Calu3 (cell line): ENCODE measurements around the gene ISLR. TPM values are rescaled to one million over a fixed set of nuclear protein-coding genes. Genes with fewer than 3 reads are reported as not detected.

ENCODE experiments used
- BruUV-seq: library from RNA; stranded (reverse); fragments of 400-500 nt; replicated peaks from 2 replicates; lab custom pipeline; 2021; lab: Mats Ljungman, UMichigan
- CTCF ChIA-PET: fragments of 300-600 bp; sonication (Branson Sonifier 250); formaldehyde crosslinking; loops from one replicate; lab custom pipeline; 2022; ENCODE audit warnings: antibody characterized with exemption; lab: Charles Lee
- DNase-seq: peaks from one replicate; pipeline ENCODE4 v3.0.0; 2022
- H3K27ac Mint-ChIP-seq: one replicate; pipeline ENCODE4 v1.8.0; 2022; ENCODE audit warnings: mixed read lengths; ENCODE audit not compliant: unreplicated experiment
- H3K27me3 Mint-ChIP-seq: one replicate; pipeline ENCODE4 v1.8.0; 2022; ENCODE audit warnings: mixed read lengths; ENCODE audit not compliant: unreplicated experiment
- H3K36me3 Mint-ChIP-seq: one replicate; pipeline ENCODE4 v1.8.0; 2022; ENCODE audit warnings: mild to moderate bottlenecking, moderate library complexity, mixed read lengths; ENCODE audit not compliant: insufficient read depth, unreplicated experiment
- H3K4me1 Mint-ChIP-seq: one replicate; pipeline ENCODE4 v1.8.0; 2022; ENCODE audit warnings: mild to moderate bottlenecking, low read depth, mixed read lengths; ENCODE audit not compliant: unreplicated experiment
- H3K4me3 Mint-ChIP-seq: one replicate; pipeline ENCODE4 v1.8.0; 2022; ENCODE audit warnings: mild to moderate bottlenecking, low read depth, moderate library complexity, mixed read lengths; ENCODE audit not compliant: unreplicated experiment
- H3K9me3 Mint-ChIP-seq: one replicate; pipeline ENCODE4 v1.8.0; 2022; ENCODE audit warnings: low read depth, mixed read lengths; ENCODE audit not compliant: unreplicated experiment
- CTCF ChIP-seq: fragments of 200-600 bp; IDR thresholded peaks from one replicate; pipeline ENCODE4 v1.8.0; 2022; ENCODE audit warnings: antibody characterized with exemption; ENCODE audit not compliant: unreplicated experiment
- intact Hi-C: fragments of 100-400 bp; cut with micrococcal nuclease; formaldehyde crosslinking; loops from one replicate; pipeline ENCODE4 v1.10.0; 2022; ENCODE audit not compliant: unreplicated experiment
- total RNA-seq: library from RNA; stranded (reverse); gene quantifications from 2 replicates; pipeline ENCODE4 v1.2.3, GENCODE V29; 2022

Gene ISLR
- total RNA-seq, 1 experiment from 2014 or later, result not detected

GRCh38 chr15:74132681-74133651 lies 40.5 kb upstream of the ISLR start:
- no peak for DNase-seq
- peaks cover 67% of the 10 kb centered on the region for H3K27me3 Mint-ChIP-seq
- TF ChIP-seq CTCF, result no peak
- no peak overlapping the region for H3K27ac Mint-ChIP-seq
- no peaks in the 10 kb centered on the region for H3K9me3 Mint-ChIP-seq
- no TSS peak for BruUV-seq
- CTCF ChIA-PET, result interaction anchor here (1.0 kb wide), 1 partner anchor 24 kb away, joined by 3 read pairs; no protein-coding TSS in a partner anchor
- no peaks in the 10 kb centered on the region for H3K4me1 Mint-ChIP-seq
- intact Hi-C loops, result no loop called here
- peaks cover 6% of the 10 kb centered on the region for H3K36me3 Mint-ChIP-seq
- no peak overlapping the region for H3K4me3 Mint-ChIP-seq

- Mint-ChIP-seq H3K9me3 (no peaks in the 10 kb centered on the region), H3K36me3 (peaks cover 6% of the 10 kb centered on the region), H3K4me3 (no peak overlapping the region), H3K27ac (no peak overlapping the region), H3K4me1 (no peaks in the 10 kb centered on the region), H3K27me3 (peaks cover 69% of the 10 kb centered on the region)
- no peak for DNase-seq
- intact Hi-C loops, result no loop called here
- no TSS peak for BruUV-seq
- CTCF ChIA-PET, result interaction anchor here (0.9 to 1.1 kb wide), 3 partner anchors 106 to 177 kb away, joined by 3 to 4 read pairs (median 3); no protein-coding TSS in a partner anchor
- no peak for TF ChIP-seq CTCF
Observed at GRCh38 chr15:74133694-74134386, 39.7 kb upstream of the ISLR start.

- Mint-ChIP-seq H3K36me3 (peaks cover 6% of the 10 kb centered on the region), H3K27ac (no peak overlapping the region), H3K4me1 (no peaks in the 10 kb centered on the region), H3K4me3 (peak overlapping the region; percentile 11), H3K9me3 (no peaks in the 10 kb centered on the region), H3K27me3 (peaks cover 67% of the 10 kb centered on the region)
- TF ChIP-seq CTCF, result peak; percentile 35
- no TSS peak for BruUV-seq
- CTCF ChIA-PET, result interaction anchor here (0.9 to 1.1 kb wide), 3 partner anchors 106 to 176 kb away, joined by 3 to 4 read pairs (median 3); no protein-coding TSS in a partner anchor
- intact Hi-C loops, result no loop called here
- peak; percentile 59 for DNase-seq
Observed at GRCh38 chr15:74134387-74135027, 39.0 kb upstream of the ISLR start.

- H3K4me1 Mint-ChIP-seq, result no peaks in the 10 kb centered on the region
- intact Hi-C loops, result no loop called here
- H3K36me3 Mint-ChIP-seq, result peaks cover 6% of the 10 kb centered on the region
- no TSS peak for BruUV-seq
- no peak for TF ChIP-seq CTCF
- H3K4me3 Mint-ChIP-seq, result peak overlapping the region; percentile 11
- CTCF ChIA-PET, result interaction anchor here (0.6 to 1.2 kb wide), 3 partner anchors 105 to 172 kb away, joined by 3 to 8 read pairs (median 3); no protein-coding TSS in a partner anchor
- H3K27me3 Mint-ChIP-seq, result peaks cover 61% of the 10 kb centered on the region
- H3K27ac Mint-ChIP-seq, result no peak overlapping the region
- DNase-seq, result no peak
- H3K9me3 Mint-ChIP-seq, result no peaks in the 10 kb centered on the region
Observed at GRCh38 chr15:74135041-74135565, 38.4 kb upstream of the ISLR start.
